ENCODE measurements around the gene CLDN7.

Gene CLDN7

DNA sequence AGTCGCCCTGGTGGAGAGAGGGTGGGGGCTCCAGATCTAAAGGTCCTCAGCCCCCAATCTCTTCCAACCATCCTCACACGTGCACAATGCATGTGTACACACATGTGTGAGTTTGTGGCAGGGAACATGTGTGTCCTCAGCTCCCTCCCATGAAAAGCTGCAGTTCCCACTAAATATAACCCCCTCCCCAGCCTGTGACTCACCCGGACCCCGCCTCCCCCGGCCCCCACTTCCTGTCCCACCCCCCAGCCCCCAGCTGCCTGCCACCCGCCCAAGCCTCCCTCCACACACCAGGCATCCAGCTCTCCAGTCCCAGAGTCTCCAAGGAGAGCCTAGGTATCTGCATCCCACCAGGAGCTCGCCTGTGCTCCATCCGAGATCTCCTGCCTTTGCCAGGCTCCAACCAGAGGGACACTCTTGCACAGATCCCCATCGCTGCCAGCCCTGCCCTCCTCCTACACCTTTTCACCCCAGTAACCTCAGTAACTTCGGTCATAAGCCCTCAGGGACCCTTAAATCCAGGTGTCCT lies 46.6 kb downstream of the CLDN7 start:
- Histone ChIP-seq H3K4me2 (ENCODE audit: low read depth, low read length, poor library complexity, severe bottlenecking) (peak overlapping the region; percentile 95), H3K27me3 (ENCODE audit: insufficient read depth, low read length, poor library complexity, severe bottlenecking) (no peaks in the 10 kb centered on the region), H3K4me1 (ENCODE audit: insufficient read depth, low read length, poor library complexity, severe bottlenecking) (peaks cover 55% of the 10 kb centered on the region), H3K36me3 (ENCODE audit: insufficient read depth, low read length) (no peaks in the 10 kb centered on the region), H4K20me1 (ENCODE audit: insufficient read depth, low read length, poor library complexity, severe bottlenecking) (peaks cover 6% of the 10 kb centered on the region), H3F3A (ENCODE audit: low read depth) (peaks cover 3% of the 10 kb centered on the region; the same call in 1 of the 2 replicates), H3K9me3 (ENCODE audit: insufficient read depth, low read depth, low read length) (no peaks in the 10 kb centered on the region), H3K9me2 (replicated peaks; ENCODE audit: low read depth, low read length) (no peaks in the 10 kb centered on the region), H3K4me3 (ENCODE audit: low read length, poor library complexity, severe bottlenecking) (peak overlapping the region; percentile 80), H2AFZ (ENCODE audit: low read length) (no peak overlapping the region), H3K79me2 (ENCODE audit: insufficient read depth, low read length) (peaks cover 37% of the 10 kb centered on the region), H3K9ac (ENCODE audit: low read depth, low read length, poor library complexity, severe bottlenecking) (peak overlapping the region; percentile 85)
- TF ChIP-seq, protein P1, sequence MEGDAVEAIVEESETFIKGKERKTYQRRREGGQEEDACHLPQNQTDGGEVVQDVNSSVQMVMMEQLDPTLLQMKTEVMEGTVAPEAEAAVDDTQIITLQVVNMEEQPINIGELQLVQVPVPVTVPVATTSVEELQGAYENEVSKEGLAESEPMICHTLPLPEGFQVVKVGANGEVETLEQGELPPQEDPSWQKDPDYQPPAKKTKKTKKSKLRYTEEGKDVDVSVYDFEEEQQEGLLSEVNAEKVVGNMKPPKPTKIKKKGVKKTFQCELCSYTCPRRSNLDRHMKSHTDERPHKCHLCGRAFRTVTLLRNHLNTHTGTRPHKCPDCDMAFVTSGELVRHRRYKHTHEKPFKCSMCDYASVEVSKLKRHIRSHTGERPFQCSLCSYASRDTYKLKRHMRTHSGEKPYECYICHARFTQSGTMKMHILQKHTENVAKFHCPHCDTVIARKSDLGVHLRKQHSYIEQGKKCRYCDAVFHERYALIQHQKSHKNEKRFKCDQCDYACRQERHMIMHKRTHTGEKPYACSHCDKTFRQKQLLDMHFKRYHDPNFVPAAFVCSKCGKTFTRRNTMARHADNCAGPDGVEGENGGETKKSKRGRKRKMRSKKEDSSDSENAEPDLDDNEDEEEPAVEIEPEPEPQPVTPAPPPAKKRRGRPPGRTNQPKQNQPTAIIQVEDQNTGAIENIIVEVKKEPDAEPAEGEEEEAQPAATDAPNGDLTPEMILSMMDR (conservative IDR thresholded peaks at IDR 0.05; ENCODE audit: low read length), result no peak
- TF ChIP-seq EZH2phosphoT487 (IDR thresholded peaks at IDR 0.05; ENCODE audit: borderline replicate concordance), result no peak

DNA sequence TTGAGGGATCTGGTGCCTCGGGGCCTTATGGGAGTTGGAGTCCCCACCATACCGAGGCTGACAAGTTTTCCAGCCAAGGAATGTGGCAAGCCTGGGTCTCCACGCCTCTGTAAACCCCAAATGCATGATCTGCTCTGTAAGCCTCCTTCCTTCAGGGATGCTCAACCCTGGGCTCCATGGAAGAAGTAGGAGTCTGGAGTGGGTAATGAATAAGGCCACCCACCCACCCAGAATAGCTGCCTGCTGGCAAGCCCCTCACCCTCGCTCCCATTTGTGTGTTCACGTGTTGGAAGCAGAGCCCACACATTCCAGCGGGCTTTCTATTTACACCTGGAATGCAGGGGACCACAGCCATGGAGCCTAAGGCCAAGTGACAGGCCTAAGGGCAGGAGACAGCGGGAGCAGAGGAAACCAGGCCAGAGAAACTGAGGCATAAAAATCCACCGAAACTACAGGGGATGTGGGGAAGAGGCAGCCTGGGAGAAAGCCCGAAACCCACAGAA lies 47.1 kb downstream of the CLDN7 start:
- peak overlapping the region; percentile 95 for H3K4me2 ChIP-seq (ENCODE audit: low read depth, low read length, poor library complexity, severe bottlenecking)
- H3K36me3 ChIP-seq (ENCODE audit: insufficient read depth, low read length), result no peaks in the 10 kb centered on the region
- H3K9me2 ChIP-seq (replicated peaks; ENCODE audit: low read depth, low read length), result no peaks in the 10 kb centered on the region
- no peak for TF ChIP-seq EZH2phosphoT487 (IDR thresholded peaks at IDR 0.05; ENCODE audit: borderline replicate concordance)
- TF ChIP-seq, protein P1 (conservative IDR thresholded peaks at IDR 0.05; ENCODE audit: low read length), result no peak
- peak overlapping the region; percentile 80 for H3K4me3 ChIP-seq (ENCODE audit: low read length, poor library complexity, severe bottlenecking)
- H3K79me2 ChIP-seq (ENCODE audit: insufficient read depth, low read length), result peaks cover 31% of the 10 kb centered on the region
- peak overlapping the region; percentile 59 for H3K9ac ChIP-seq (ENCODE audit: low read depth, low read length, poor library complexity, severe bottlenecking)
- H3K27me3 ChIP-seq (ENCODE audit: insufficient read depth, low read length, poor library complexity, severe bottlenecking), result no peaks in the 10 kb centered on the region
- no peak overlapping the region for H2AFZ ChIP-seq (ENCODE audit: low read length)
- peaks cover 3% of the 10 kb centered on the region; the same call in 1 of the 2 replicates for H3F3A ChIP-seq (ENCODE audit: low read depth)
- H3K9me3 ChIP-seq (ENCODE audit: insufficient read depth, low read depth, low read length), result no peaks in the 10 kb centered on the region
- H3K4me1 ChIP-seq (ENCODE audit: insufficient read depth, low read length, poor library complexity, severe bottlenecking), result peaks cover 50% of the 10 kb centered on the region
- peaks cover 6% of the 10 kb centered on the region for H4K20me1 ChIP-seq (ENCODE audit: insufficient read depth, low read length, poor library complexity, severe bottlenecking)

DNA sequence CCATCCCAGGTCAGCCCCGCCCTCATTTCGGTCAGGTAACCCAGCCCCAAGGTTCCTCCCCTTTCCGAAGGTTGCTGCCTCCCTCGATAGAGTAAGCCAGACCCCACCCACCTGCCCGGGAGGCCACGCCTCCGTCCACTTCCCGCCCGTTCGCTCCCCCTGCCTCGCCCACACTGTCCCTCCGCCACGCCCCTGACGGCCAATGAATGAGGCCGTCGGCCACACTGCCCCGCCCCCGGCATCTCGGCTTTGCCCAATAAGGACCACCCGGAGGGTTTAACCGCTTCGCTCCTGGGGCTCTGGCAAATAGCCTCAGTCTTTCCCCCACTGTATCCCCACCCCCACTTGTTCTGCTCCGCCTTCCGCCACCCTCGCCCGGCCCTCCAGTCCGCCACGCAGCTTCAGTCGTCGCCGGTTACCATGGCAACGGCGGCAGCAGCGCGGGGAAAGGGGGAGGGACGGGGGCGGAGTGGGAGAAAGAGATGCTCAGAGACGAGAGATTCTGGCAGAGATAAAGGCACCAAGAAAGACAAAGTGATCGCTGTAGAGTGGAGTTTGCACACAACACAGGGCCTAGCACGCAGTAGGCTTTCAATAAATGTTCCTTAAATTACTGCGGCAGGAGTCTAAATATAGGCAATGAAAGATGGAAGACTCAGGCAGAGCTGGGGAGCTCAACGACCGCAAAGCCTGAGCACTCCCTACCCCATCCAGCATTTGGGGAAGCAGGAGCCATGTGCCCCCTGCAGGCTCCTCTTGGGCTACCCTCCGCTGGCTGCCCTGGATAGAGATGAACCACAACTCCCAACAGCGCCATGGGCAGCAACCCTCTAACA lies 47.8 kb downstream of the CLDN7 start:
- Histone ChIP-seq H3K79me2 (ENCODE audit: insufficient read depth, low read length) (peaks cover 29% of the 10 kb centered on the region), H2AFZ (ENCODE audit: low read length) (no peak overlapping the region; the same call in 1 of the 2 replicates), H3K9me2 (replicated peaks; ENCODE audit: low read depth, low read length) (no peaks in the 10 kb centered on the region), H3K4me2 (ENCODE audit: low read depth, low read length, poor library complexity, severe bottlenecking) (peak overlapping the region; percentile 95), H3K36me3 (ENCODE audit: insufficient read depth, low read length) (no peaks in the 10 kb centered on the region), H4K20me1 (ENCODE audit: insufficient read depth, low read length, poor library complexity, severe bottlenecking) (peaks cover 6% of the 10 kb centered on the region), H3K9ac (ENCODE audit: low read depth, low read length, poor library complexity, severe bottlenecking) (peak overlapping the region; percentile 64), H3K4me1 (ENCODE audit: insufficient read depth, low read length, poor library complexity, severe bottlenecking) (peaks cover 49% of the 10 kb centered on the region), H3K9me3 (ENCODE audit: insufficient read depth, low read depth, low read length) (no peaks in the 10 kb centered on the region), H3K27me3 (ENCODE audit: insufficient read depth, low read length, poor library complexity, severe bottlenecking) (no peaks in the 10 kb centered on the region), H3K4me3 (ENCODE audit: low read length, poor library complexity, severe bottlenecking) (peak overlapping the region; percentile 80), H3F3A (ENCODE audit: low read depth) (peaks cover 3% of the 10 kb centered on the region; the same call in 1 of the 2 replicates)
- TF ChIP-seq EZH2phosphoT487 (IDR thresholded peaks at IDR 0.05; ENCODE audit: borderline replicate concordance), result no peak
- TF ChIP-seq, protein P1 (conservative IDR thresholded peaks at IDR 0.05; ENCODE audit: low read length), result peak; percentile 67
